CD8-positive, alpha-beta memory T cell (primary cell): ENCODE results near the gene TTC28. TPM values are rescaled to one million over a fixed set of nuclear protein-coding genes. Genes with fewer than 3 reads are reported as not detected.
"Not testable (repeated sequence)": the region's sequence is repeated elsewhere in the genome, so short reads cannot be mapped to it uniquely, and the experiment has no call there.

Experiments used
- CTCF ChIA-PET: fragments of 350-600 bp; sonication (Branson Sonifier 250); formaldehyde crosslinking; loops from one replicate; lab custom pipeline; 2021; ENCODE audit warnings: antibody characterized with exemption; lab: Charles Lee
- POLR2A ChIA-PET: fragments of 350-600 bp; sonication (Branson Sonifier 250); formaldehyde crosslinking; loops from one replicate; lab custom pipeline; 2021; ENCODE audit warnings: antibody characterized with exemption; lab: Charles Lee
- DNase-seq, 5 donors: peaks; one replicate each; pipeline versions ENCODE4 v3.0.0 to v3.0.0-alpha.2; 2020 to 2022; ENCODE audit warnings: mixed read lengths in 1 of 5
- H3K27ac ChIP-seq: one replicate; pipeline ENCODE4 v1.7.0; 2013; ENCODE audit warnings: low read depth, mild to moderate bottlenecking, low read length, moderate library complexity
- H3K27me3 ChIP-seq: 2 replicates; pipeline ENCODE4 v1.7.0; 2013; ENCODE audit warnings: low read length, mild to moderate bottlenecking; ENCODE audit not compliant: insufficient read depth, poor library complexity, severe bottlenecking
- H3K36me3 ChIP-seq: 2 replicates; pipeline ENCODE4 v1.7.0; 2013; ENCODE audit warnings: mild to moderate bottlenecking, low read length, moderate library complexity; ENCODE audit not compliant: insufficient read depth
- H3K4me1 ChIP-seq: 2 replicates; pipeline ENCODE4 v1.7.0; 2013; ENCODE audit warnings: mild to moderate bottlenecking, low read length, moderate library complexity; ENCODE audit not compliant: insufficient read depth
- H3K4me3 ChIP-seq: 2 replicates; pipeline ENCODE4 v1.7.0; 2013; ENCODE audit warnings: mild to moderate bottlenecking, low read length
- H3K9me3 ChIP-seq: 2 replicates; pipeline ENCODE4 v1.7.0; 2013; ENCODE audit warnings: mild to moderate bottlenecking, low read length
- H3K27ac Mint-ChIP-seq, 8 donors: one replicate each; pipeline ENCODE4 v1.8.0; 2020 to 2021; ENCODE audit warnings: mixed read lengths in 8 of 8, mild to moderate bottlenecking in 6 of 8, inconsistent platforms in 3 of 8, moderate library complexity in 3 of 8
- H3K27me3 Mint-ChIP-seq, 2 donors: one replicate each; pipeline ENCODE4 v1.8.0; 2020 to 2021; ENCODE audit warnings: mixed read lengths in 2 of 2, mild to moderate bottlenecking in 1 of 2, moderate library complexity in 1 of 2
- H3K36me3 Mint-ChIP-seq, 3 donors: one replicate each; pipeline ENCODE4 v1.8.0; 2020 to 2021; ENCODE audit warnings: mixed read lengths in 3 of 3, inconsistent platforms in 1 of 3, mild to moderate bottlenecking in 1 of 3
- H3K4me1 Mint-ChIP-seq, 3 donors: one replicate each; pipeline ENCODE4 v1.8.0; 2020 to 2021; ENCODE audit warnings: mixed read lengths in 3 of 3, inconsistent platforms in 1 of 3, mild to moderate bottlenecking in 1 of 3
- H3K4me3 Mint-ChIP-seq, 7 donors: one replicate each; pipeline ENCODE4 v1.8.0; 2020 to 2021; ENCODE audit warnings: mixed read lengths in 7 of 7, mild to moderate bottlenecking in 6 of 7, moderate library complexity in 4 of 7, inconsistent platforms in 2 of 7
- H3K9me3 Mint-ChIP-seq, 5 donors: one replicate each; pipeline ENCODE4 v1.8.0; 2020 to 2022; ENCODE audit warnings: mixed read lengths in 5 of 5, mild to moderate bottlenecking in 3 of 5, moderate library complexity in 2 of 5, inconsistent platforms in 1 of 5
- polyA plus RNA-seq: library from polyadenylated mRNA; unstranded; fragments of 300-500 nt; fragmentation: Illumina TruSeq; gene quantifications from one replicate; pipeline ENCODE4 v1.2.3, GENCODE V29; 2021
- total RNA-seq, 2 experiments: library from RNA; stranded (reverse); gene quantifications; one replicate each; pipeline ENCODE4 v1.2.3, GENCODE V29; 2021

The TTC28 gene
- total and polyA plus RNA-seq, 3 experiments from 2014 or later: 0.24 to 0.60 (median 0.51) TPM

DNA sequence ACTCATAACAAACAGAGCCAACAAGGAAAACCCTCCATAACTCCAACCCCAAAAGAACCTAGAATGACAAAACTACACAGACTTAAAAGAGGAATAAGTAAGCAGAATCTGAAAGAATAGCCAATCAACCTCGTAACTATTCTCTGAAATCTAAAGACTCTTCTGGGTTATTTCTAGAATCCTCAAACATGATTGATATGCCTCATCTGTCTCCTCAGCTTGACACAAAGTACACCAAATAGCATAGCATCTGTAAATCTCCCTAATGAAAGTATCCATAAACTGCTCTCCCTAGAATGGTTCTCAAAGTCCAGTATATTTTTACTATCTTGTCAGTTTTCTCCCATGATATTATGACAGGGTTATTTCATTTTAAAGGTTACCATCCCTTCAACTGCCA, 195.0 kb downstream of the TTC28 start:
- no peak overlapping the region for H3K4me3 ChIP-seq
- no peaks in the 10 kb centered on the region for H3K4me1 ChIP-seq
- no peaks in the 10 kb centered on the region for H3K9me3 ChIP-seq
- DNase-seq: no peak
- Mint-ChIP-seq H3K27me3 (peaks cover 6 to 47% of the 10 kb centered on the region in 2 donors), H3K4me1 (no peaks in the 10 kb centered on the region), H3K36me3 (no peaks in the 10 kb centered on the region), H3K4me3 (no peak overlapping the region), H3K9me3 (peaks cover 0 to 2% (median 0%) of the 10 kb centered on the region in 5 donors), H3K27ac (no peak overlapping the region)
- ChIA-PET POLR2A (no interaction called here), CTCF (no interaction called here)
- H3K36me3 ChIP-seq: no peaks in the 10 kb centered on the region
- H3K27ac ChIP-seq: no peak overlapping the region
- no peaks in the 10 kb centered on the region for H3K27me3 ChIP-seq

DNA sequence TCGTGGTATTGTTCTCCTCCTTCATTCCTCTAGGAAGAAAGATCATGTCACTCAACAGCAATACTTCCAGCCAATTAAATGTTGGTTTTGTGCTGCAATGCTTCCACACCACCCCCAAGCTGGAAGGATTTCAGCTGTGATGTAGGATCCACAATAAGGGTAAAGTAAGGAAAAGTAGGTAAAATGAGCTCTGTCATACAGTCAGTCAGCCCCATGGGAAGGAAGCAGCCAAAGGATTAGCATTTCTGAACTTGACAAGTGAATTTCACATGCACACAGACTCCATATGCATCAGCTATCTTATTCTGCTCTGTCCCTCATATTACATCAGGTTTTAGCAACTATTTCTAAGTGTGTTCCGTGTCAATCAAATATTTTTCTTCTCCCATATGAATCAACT, 197.9 kb downstream of the TTC28 start:
- Mint-ChIP-seq H3K27me3 (peaks cover 7 to 40% of the 10 kb centered on the region in 2 donors), H3K27ac (no peak overlapping the region), H3K4me1 (no peaks in the 10 kb centered on the region), H3K4me3 (no peak overlapping the region), H3K36me3 (no peaks in the 10 kb centered on the region), H3K9me3 (peaks cover 0 to 2% (median 0%) of the 10 kb centered on the region in 5 donors)
- Histone ChIP-seq H3K9me3 (no peaks in the 10 kb centered on the region), H3K36me3 (no peaks in the 10 kb centered on the region), H3K27ac (no peak overlapping the region), H3K27me3 (no peaks in the 10 kb centered on the region), H3K4me1 (no peaks in the 10 kb centered on the region), H3K4me3 (no peak overlapping the region)
- ChIA-PET CTCF (no interaction called here), POLR2A (no interaction called here)
- DNase-seq: no peak

DNA sequence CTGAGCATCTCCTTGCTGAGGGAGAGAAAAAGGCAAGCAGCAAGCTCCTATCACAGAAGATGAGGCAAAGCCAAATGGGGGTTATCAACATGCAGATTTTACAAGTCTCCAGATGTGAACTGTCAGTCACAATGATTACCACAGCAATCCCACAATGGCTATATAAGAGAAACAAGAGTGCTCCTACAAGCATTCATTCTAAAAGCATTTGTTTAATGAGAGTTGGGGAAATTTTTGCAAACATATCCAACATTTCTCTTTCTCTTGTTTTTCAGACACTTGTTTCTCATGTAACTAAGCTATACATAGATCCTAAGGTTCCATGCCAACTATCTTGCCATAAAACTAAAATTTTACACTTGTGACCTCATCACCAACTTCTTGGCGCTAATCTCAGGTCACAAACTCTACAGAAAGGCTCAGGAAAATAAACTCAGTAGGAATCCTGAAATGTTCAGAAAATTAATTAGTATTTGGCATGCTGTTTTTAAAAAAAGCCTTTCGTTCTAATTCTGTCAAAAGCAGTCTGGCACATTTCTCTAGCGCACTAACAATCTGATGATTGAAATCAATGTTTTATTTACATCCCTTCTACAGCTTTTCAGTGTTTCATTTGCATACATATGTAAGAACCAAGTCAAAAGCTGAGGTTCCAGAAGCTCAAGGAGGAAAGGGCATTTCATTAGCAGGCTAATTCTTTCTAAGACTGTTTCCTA, 199.5 kb downstream of the TTC28 start:
- no peak overlapping the region for H3K4me3 ChIP-seq
- no peaks in the 10 kb centered on the region for H3K4me1 ChIP-seq
- DNase-seq: no peak
- H3K4me1 Mint-ChIP-seq: no peaks in the 10 kb centered on the region
- ChIA-PET CTCF (no interaction called here), POLR2A (no interaction called here)
- no peak overlapping the region for H3K4me3 Mint-ChIP-seq
- peaks cover 0 to 2% (median 0%) of the 10 kb centered on the region in 5 donors for H3K9me3 Mint-ChIP-seq
- H3K27ac Mint-ChIP-seq: no peak overlapping the region
- no peaks in the 10 kb centered on the region for H3K27me3 ChIP-seq
- H3K36me3 ChIP-seq: no peaks in the 10 kb centered on the region
- H3K27me3 Mint-ChIP-seq: peaks cover 9 to 31% of the 10 kb centered on the region in 2 donors
- no peak overlapping the region for H3K27ac ChIP-seq
- no peaks in the 10 kb centered on the region for H3K36me3 Mint-ChIP-seq
- no peaks in the 10 kb centered on the region for H3K9me3 ChIP-seq

DNA sequence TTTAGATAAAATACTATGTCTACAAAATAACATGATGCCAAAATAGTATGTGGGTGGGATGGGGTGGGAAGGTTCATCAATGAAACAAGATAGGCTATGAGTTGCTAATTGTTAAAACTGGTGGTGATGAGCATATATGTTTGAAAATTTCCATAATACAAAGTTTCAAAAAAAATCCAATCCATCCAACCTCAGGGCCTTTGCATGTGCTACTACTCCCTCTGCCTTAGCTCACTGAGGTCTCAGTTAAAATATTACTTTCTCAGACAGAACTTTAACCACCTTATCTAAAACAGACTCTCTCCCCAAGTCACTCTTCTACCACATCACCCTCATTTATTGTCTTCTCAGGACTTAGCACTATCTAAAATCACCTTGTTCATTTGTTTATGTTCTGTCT, 201.1 kb downstream of the TTC28 start:
- Mint-ChIP-seq H3K27me3 (peaks cover 12 to 29% of the 10 kb centered on the region in 2 donors), H3K4me1 (no peaks in the 10 kb centered on the region), H3K36me3 (no peaks in the 10 kb centered on the region), H3K9me3 (peaks cover 0 to 2% (median 0%) of the 10 kb centered on the region in 5 donors), H3K27ac (no peak overlapping the region), H3K4me3 (no peak overlapping the region)
- DNase-seq: no peak
- H3K27me3 ChIP-seq: no peaks in the 10 kb centered on the region
- no peaks in the 10 kb centered on the region for H3K4me1 ChIP-seq
- ChIA-PET POLR2A (no interaction called here), CTCF (no interaction called here)
- H3K36me3 ChIP-seq: no peaks in the 10 kb centered on the region
- H3K9me3 ChIP-seq: no peaks in the 10 kb centered on the region
- no peak overlapping the region for H3K4me3 ChIP-seq
- H3K27ac ChIP-seq: no peak overlapping the region

DNA sequence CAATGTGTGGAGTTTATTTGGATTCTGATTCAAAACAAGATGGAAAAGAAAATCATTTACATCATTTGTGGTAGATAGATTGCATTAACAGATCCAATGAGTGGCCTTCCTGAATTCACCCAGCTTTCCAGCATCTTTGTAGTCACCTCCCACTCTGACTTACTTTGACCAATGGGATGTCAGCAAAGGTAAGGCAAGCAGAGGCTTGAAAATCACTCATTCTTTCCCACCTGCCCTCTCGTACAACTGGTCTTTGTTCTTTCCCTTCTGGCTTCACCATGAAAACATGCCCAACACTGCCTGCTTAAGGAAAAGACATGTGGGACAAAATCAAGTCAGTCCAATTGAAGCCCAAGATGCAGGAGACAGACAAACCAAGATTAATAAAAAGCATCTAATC, 202.1 kb downstream of the TTC28 start:
- peaks cover 0 to 2% (median 0%) of the 10 kb centered on the region in 5 donors for H3K9me3 Mint-ChIP-seq
- Histone ChIP-seq H3K27me3 (no peaks in the 10 kb centered on the region), H3K9me3 (no peaks in the 10 kb centered on the region), H3K4me1 (no peaks in the 10 kb centered on the region), H3K27ac (no peak overlapping the region), H3K4me3 (no peak overlapping the region), H3K36me3 (no peaks in the 10 kb centered on the region)
- ChIA-PET CTCF (no interaction called here), POLR2A (no interaction called here)
- no peaks in the 10 kb centered on the region for H3K36me3 Mint-ChIP-seq
- no peak for DNase-seq
- peaks cover 14 to 32% of the 10 kb centered on the region in 2 donors for H3K27me3 Mint-ChIP-seq
- no peaks in the 10 kb centered on the region for H3K4me1 Mint-ChIP-seq
- no peak overlapping the region for H3K4me3 Mint-ChIP-seq
- H3K27ac Mint-ChIP-seq: no peak overlapping the region

DNA sequence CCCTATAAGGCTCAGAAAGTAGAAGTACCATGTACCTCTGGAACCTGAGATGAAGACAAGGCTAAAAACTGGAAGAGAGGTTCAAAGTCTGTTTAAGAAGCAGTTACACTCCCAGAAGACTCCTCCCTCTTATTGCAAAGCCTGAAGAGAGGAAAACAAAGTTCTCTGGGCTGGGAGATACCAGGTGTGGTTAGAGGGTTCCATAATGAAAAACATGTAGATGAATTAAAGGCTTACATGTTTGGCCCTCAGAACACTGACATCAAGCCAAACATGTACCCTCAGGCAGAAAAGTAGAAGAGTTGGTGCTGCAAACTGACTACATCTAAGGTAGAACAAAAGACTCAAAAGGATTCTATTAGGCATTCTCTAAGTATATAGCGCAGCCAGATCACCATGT, 205.3 kb downstream of the TTC28 start:
- no peaks in the 10 kb centered on the region for H3K4me1 Mint-ChIP-seq
- H3K9me3 Mint-ChIP-seq: peaks cover 0 to 2% (median 0%) of the 10 kb centered on the region in 5 donors
- no peak overlapping the region for H3K4me3 Mint-ChIP-seq
- no peak overlapping the region for H3K27ac Mint-ChIP-seq
- H3K4me3 ChIP-seq: no peak overlapping the region
- no peaks in the 10 kb centered on the region for H3K36me3 ChIP-seq
- no peak for DNase-seq
- H3K36me3 Mint-ChIP-seq: no peaks in the 10 kb centered on the region
- no peaks in the 10 kb centered on the region for H3K9me3 ChIP-seq
- no peaks in the 10 kb centered on the region for H3K27me3 ChIP-seq
- POLR2A ChIA-PET: interaction anchor here (0.7 kb wide), 1 partner anchor 549 kb away, joined by 3 read pairs; no protein-coding TSS in a partner anchor
- H3K27ac ChIP-seq: no peak overlapping the region
- CTCF ChIA-PET: no interaction called here
- peaks cover 17 to 47% of the 10 kb centered on the region in 2 donors for H3K27me3 Mint-ChIP-seq
- H3K4me1 ChIP-seq: no peaks in the 10 kb centered on the region

DNA sequence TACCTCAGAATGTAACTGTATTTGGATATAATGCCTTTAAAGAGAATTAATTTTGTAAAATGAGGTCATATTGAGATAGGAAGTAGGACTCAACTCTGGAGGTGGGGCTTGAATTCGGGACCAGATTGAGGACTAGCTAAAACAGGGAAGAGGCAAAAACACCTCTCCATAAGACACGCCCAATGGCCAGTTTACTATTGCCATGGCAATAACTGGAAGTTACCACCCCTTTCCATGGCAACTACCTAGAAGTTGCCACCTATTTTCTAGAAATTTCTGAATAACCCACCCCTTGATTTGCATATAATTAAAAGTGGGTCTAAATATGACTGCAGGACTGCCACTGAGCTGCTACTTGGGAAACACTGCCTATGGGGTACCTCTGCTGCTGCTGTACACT, 206.4 kb downstream of the TTC28 start:
- Histone ChIP-seq H3K27ac (no peak overlapping the region), H3K9me3 (no peaks in the 10 kb centered on the region), H3K4me1 (no peaks in the 10 kb centered on the region), H3K36me3 (no peaks in the 10 kb centered on the region), H3K27me3 (no peaks in the 10 kb centered on the region), H3K4me3 (no peak overlapping the region)
- Mint-ChIP-seq H3K27me3 (peaks cover 18 to 50% of the 10 kb centered on the region in 2 donors), H3K27ac (no peak overlapping the region), H3K9me3 (no peaks in the 10 kb centered on the region), H3K4me3 (no peak overlapping the region), H3K36me3 (no peaks in the 10 kb centered on the region), H3K4me1 (no peaks in the 10 kb centered on the region)
- ChIA-PET POLR2A (no interaction called here), CTCF (no interaction called here)
- no peak for DNase-seq

DNA sequence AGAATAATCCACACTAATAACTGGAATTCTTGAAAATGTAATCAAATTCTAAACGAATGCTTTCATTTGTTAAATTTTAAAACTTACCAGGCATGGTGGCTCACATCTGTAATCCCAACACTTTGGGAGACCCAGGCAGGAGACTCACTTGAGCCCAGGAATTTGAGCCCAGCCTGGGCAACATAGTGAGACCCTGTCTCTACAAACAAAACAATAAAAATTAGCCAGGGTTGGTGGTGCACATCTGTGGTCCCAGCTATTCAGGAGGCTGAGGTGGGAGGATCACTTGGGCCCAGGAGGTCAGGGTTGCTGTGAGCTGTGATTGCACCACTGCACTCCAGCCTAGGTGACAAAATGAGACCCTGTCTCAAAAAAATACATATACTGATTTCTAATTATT, 212.6 kb downstream of the TTC28 start:
- H3K27ac Mint-ChIP-seq, H3K27me3 ChIP-seq, POLR2A ChIA-PET, H3K4me1 Mint-ChIP-seq, DNase-seq, H3K4me3 Mint-ChIP-seq, H3K4me3 ChIP-seq, H3K9me3 ChIP-seq, H3K9me3 Mint-ChIP-seq, H3K36me3 ChIP-seq, H3K36me3 Mint-ChIP-seq, CTCF ChIA-PET, H3K4me1 ChIP-seq, H3K27ac ChIP-seq: not testable (repeated sequence)
- H3K27me3 Mint-ChIP-seq: peaks cover 7 to 31% of the 10 kb centered on the region in 2 donors
